HL-60/S4 treated with phorbol 12-myristate 13-acetate at 8.2 ng/mL for 4 days and 3 days (cell line): Measurements from ENCODE around the gene ZBTB5.

Source experiments
- in situ Hi-C: fragments of 300-500 bp; cut with MboI; formaldehyde crosslinking; loops from 2 replicates; pipeline ENCODE4 v1.15.0; 2022; ENCODE audit warnings: low sequenced_read_pairs

The ZBTB5 gene

GRCh38 chr9:37491939-37492338, 26.7 kb upstream of the ZBTB5 start:
- in situ Hi-C loops: loop anchor here (25.0 kb wide), 1 partner anchor 105 kb away; no protein-coding TSS in a partner anchor

GRCh38 chr9:37486616-37487548, 21.6 kb upstream of the ZBTB5 start:
- in situ Hi-C loops: loop anchor here (25.0 kb wide), 1 partner anchor 100 kb away; no protein-coding TSS in a partner anchor

GRCh38 chr9:37486256-37486615, 21.0 kb upstream of the ZBTB5 start:
- in situ Hi-C loops: loop anchor here (25.0 kb wide), 1 partner anchor 99 kb away; no protein-coding TSS in a partner anchor

GRCh38 chr9:37485389-37486255, 20.4 kb upstream of the ZBTB5 start, which contains the start of gene POLR1E:
Gene POLR1E, plus strand, starts transcription at chr9:37485948. Its CDS starts 100 bp downstream, at chr9:37486048.
- in situ Hi-C loops: loop anchor here (25.0 kb wide), 1 partner anchor 98 kb away; no protein-coding TSS in a partner anchor

- in situ Hi-C loops: loop anchor here (25.0 kb wide), 1 partner anchor 93 kb away; no protein-coding TSS in a partner anchor
These were observed 15.5 kb upstream of the ZBTB5 start for GRCh38 chr9:37480759-37481158.

GRCh38 chr9:37477987-37478619, 12.9 kb upstream of the ZBTB5 start:
- in situ Hi-C loops: loop anchor here (25.0 kb wide), 1 partner anchor 91 kb away; no protein-coding TSS in a partner anchor

- in situ Hi-C loops: loop anchor here (25.0 kb wide), 1 partner anchor 90 kb away; no protein-coding TSS in a partner anchor
These were observed 12.2 kb upstream of the ZBTB5 start for GRCh38 chr9:37477443-37477842.

GRCh38 chr9:37476930-37477329, 11.7 kb upstream of the ZBTB5 start:
- in situ Hi-C loops: loop anchor here (25.0 kb wide), 1 partner anchor 90 kb away; no protein-coding TSS in a partner anchor

GRCh38 chr9:37474438-37474837, 9.2 kb upstream of the ZBTB5 start:
- in situ Hi-C loops: loop anchor here (25.0 kb wide), 1 partner anchor 888 kb away; no protein-coding TSS in a partner anchor

- in situ Hi-C loops: loop anchor here (25.0 kb wide), 1 partner anchor 888 kb away; no protein-coding TSS in a partner anchor
These were observed 8.7 kb upstream of the ZBTB5 start for GRCh38 chr9:37473982-37474381.

GRCh38 chr9:37471942-37472684, 6.9 kb upstream of the ZBTB5 start:
- in situ Hi-C loops: loop anchor here (25.0 kb wide), 1 partner anchor 890 kb away; no protein-coding TSS in a partner anchor

GRCh38 chr9:37468620-37469019, 3.4 kb upstream of the ZBTB5 start:
- in situ Hi-C loops: loop anchor here (25.0 kb wide), 1 partner anchor 894 kb away; no protein-coding TSS in a partner anchor

GRCh38 chr9:37467530-37467929, 2.3 kb upstream of the ZBTB5 start:
- in situ Hi-C loops: loop anchor here (25.0 kb wide), 1 partner anchor 895 kb away; no protein-coding TSS in a partner anchor

- in situ Hi-C loops: loop anchor here (25.0 kb wide), 1 partner anchor 896 kb away; no protein-coding TSS in a partner anchor
These were observed 923 bp upstream of the ZBTB5 start for GRCh38 chr9:37466037-37466709.

- in situ Hi-C loops: loop anchor here (25.0 kb wide), 1 partner anchor 898 kb away; no protein-coding TSS in a partner anchor
These were observed 613 bp downstream of the ZBTB5 start for GRCh38 chr9:37464426-37465248.

- in situ Hi-C loops: loop anchor here (25.0 kb wide), 1 partner anchor 898 kb away; no protein-coding TSS in a partner anchor
These were observed 1.2 kb downstream of the ZBTB5 start for GRCh38 chr9:37464006-37464405.

- in situ Hi-C loops: loop anchor here (25.0 kb wide), 1 partner anchor 905 kb away; no protein-coding TSS in a partner anchor
These were observed 8.4 kb downstream of the ZBTB5 start for GRCh38 chr9:37456817-37457216.
